Upper lobe of left lung (tissue), 6 donors: ENCODE results near the gene LYSMD2. TPM values are rescaled to one million over a fixed set of nuclear protein-coding genes. Genes with fewer than 3 reads are reported as not detected.

Experiments used
- ATAC-seq, 2 donors: fragments of 200-7000 bp; cut with Tn5 transposase; one replicate each; pipeline ENCODE4 v1.9.1; 2022; ENCODE audit warnings: mild to moderate bottlenecking in 2 of 2, moderate library complexity in 2 of 2; ENCODE audit not compliant: low FRiP score in 2 of 2
- DNase-seq, 2 donors: peaks; one replicate each; pipeline ENCODE4 v3.0.0-alpha.2; 2019 to 2020
- H3K27ac ChIP-seq, 4 donors: fragments of 200-600 bp; sonication (generic); one replicate each; pipeline ENCODE4 v1.5.1; 2016 to 2019
- H3K27me3 ChIP-seq, 4 donors: fragments of 200-600 bp; sonication (generic); one replicate each; pipeline ENCODE4 v1.5.1; 2017 to 2019
- H3K36me3 ChIP-seq, 4 donors: fragments of 200-600 bp; sonication (generic); one replicate each; pipeline ENCODE4 v1.5.1; 2016 to 2019
- H3K4me1 ChIP-seq, 4 donors: fragments of 200-600 bp; sonication (generic); one replicate each; pipeline ENCODE4 v1.5.1; 2018 to 2019
- H3K4me3 ChIP-seq, 4 donors: fragments of 200-600 bp; sonication (generic); one replicate each; pipeline ENCODE4 v1.5.1; 2017 to 2019; ENCODE audit warnings: mild to moderate bottlenecking in 2 of 4, moderate library complexity in 1 of 4
- H3K9me3 ChIP-seq, 4 donors: fragments of 200-600 bp; sonication (generic); one replicate each; pipeline ENCODE4 v1.5.1; 2018 to 2019
- CTCF ChIP-seq, 6 experiments: fragments of 450-650 bp in 4 of 6; fragments of 200-600 bp in 2 of 6; sonication (generic) in 2 of 6; IDR thresholded peaks; one replicate each; pipeline ENCODE4 v1.5.1; 2016 to 2019; ENCODE audit warnings: antibody characterized with exemption in 6 of 6
- EP300 ChIP-seq, 4 donors: sonication (generic); formaldehyde crosslinking; IDR thresholded peaks; one replicate each; pipeline ENCODE4 v1.5.1; 2017; ENCODE audit warnings: antibody characterized with exemption in 4 of 4, control low read depth in 2 of 4
- POLR2A ChIP-seq, 4 donors: fragments of 450-650 bp; IDR thresholded peaks; one replicate each; pipeline ENCODE4 v1.5.1; 2016 to 2017; ENCODE audit warnings: antibody characterized with exemption in 4 of 4, mild to moderate bottlenecking in 2 of 4
- POLR2AphosphoS5 ChIP-seq, 2 donors: sonication (generic); formaldehyde crosslinking; IDR thresholded peaks; one replicate each; pipeline ENCODE4 v1.5.1; 2017; ENCODE audit warnings: antibody characterized with exemption in 2 of 2
- WGBS, 2 donors: methylation state at CpG; one replicate each; pipeline ENCODE4 v1.1.5; 2017 to 2018; 5-methylcytosine and 5-hydroxymethylcytosine counted together
- total RNA-seq, 6 donors: library from RNA; depleted of rRNA in 4 of 6; stranded (reverse); fragments of >200 nt in 4 of 6; gene quantifications; one replicate each; pipeline versions ENCODE4 v1.1.0 to v1.2.1, GENCODE V29; 2016 to 2021
- donor health status: DM: no; HTN: no; CAD: no; lungs with moderate emphysema.
- donor health status: DM: no; HTN: yes; CAD: no; lungs with severe emphysema.

Gene LYSMD2
- total RNA-seq, 6 donors from 2014 or later = 13.4 to 22.8 (median 17.9) TPM

DNA sequence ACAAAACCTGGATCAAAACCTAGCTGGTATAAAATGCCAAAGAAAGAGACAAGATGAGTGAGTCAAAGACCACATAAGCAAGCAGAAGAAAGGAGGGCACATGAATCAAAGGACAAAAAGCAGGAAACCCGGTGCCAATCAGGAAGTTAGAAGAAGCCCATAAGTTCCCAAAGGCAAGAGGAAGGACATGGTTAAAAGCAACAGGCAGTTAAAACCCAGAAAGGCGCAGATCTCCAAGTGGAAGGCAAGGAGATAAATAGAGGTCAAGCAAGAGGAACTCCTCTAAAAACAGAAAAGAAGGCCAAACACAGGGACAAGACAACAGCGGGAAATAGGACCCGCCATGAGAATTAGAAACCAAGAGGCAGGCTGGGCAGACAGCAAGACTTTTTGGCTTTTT lies 18.3 kb upstream of the LYSMD2 start:
- no peak overlapping the region for H3K4me3 ChIP-seq
- TF ChIP-seq EP300 (IDR thresholded peaks at IDR 0.05) = no peak
- TF ChIP-seq POLR2A (IDR thresholded peaks at IDR 0.05) = no peak
- no peak for TF ChIP-seq CTCF (IDR thresholded peaks at IDR 0.05)
- TF ChIP-seq POLR2AphosphoS5 (IDR thresholded peaks at IDR 0.05) = no peak
- DNase-seq (no peak), ATAC-seq (no peak)
- 56 to 79% methylated on average over 4 of the region's 4 CpGs for WGBS, 2 donors
- H3K36me3 ChIP-seq = no peaks in the 10 kb centered on the region
- H3K27ac ChIP-seq = no peak overlapping the region
- H3K9me3 ChIP-seq = no peaks in the 10 kb centered on the region
- H3K27me3 ChIP-seq = no peaks in the 10 kb centered on the region
- peaks cover 12 to 26% (median 17%) of the 10 kb centered on the region in 4 donors for H3K4me1 ChIP-seq

DNA sequence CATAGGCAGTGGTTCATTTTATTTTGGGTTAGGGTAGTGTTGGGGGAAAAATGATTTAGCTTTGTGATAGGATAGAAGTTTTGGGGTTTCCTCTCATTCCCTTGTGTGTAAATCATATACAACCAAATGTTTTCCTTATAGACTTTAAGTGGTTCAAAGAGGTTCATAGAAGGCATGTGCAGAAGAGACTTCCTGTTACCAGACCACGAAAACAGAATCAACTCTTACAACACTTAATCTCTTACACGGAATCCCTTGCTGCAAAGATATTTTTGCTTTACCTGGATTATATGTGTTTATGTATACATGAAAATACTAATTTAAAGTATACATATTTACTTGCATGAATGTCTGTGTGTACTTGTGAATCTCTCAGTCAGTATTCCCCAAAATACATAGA lies 16.8 kb upstream of the LYSMD2 start:
- Histone ChIP-seq H3K4me1 (peaks cover 12 to 27% (median 13%) of the 10 kb centered on the region in 4 donors), H3K4me3 (no peak overlapping the region), H3K27me3 (no peaks in the 10 kb centered on the region), H3K27ac (no peak overlapping the region), H3K9me3 (no peaks in the 10 kb centered on the region), H3K36me3 (no peaks in the 10 kb centered on the region)
- WGBS, 2 donors = 55 to 58% methylated on average over 2 of the region's 2 CpGs
- ATAC-seq (no peak), DNase-seq (no peak)
- TF ChIP-seq CTCF (IDR thresholded peaks at IDR 0.05) = no peak
- TF ChIP-seq EP300 (IDR thresholded peaks at IDR 0.05) = no peak
- TF ChIP-seq POLR2AphosphoS5 (IDR thresholded peaks at IDR 0.05) = no peak
- no peak for TF ChIP-seq POLR2A (IDR thresholded peaks at IDR 0.05)

- Histone ChIP-seq H3K27ac (no peak overlapping the region), H3K9me3 (no peaks in the 10 kb centered on the region), H3K4me3 (no peak overlapping the region), H3K36me3 (no peaks in the 10 kb centered on the region), H3K4me1 (peaks cover 11 to 19% (median 13%) of the 10 kb centered on the region in 4 donors), H3K27me3 (no peaks in the 10 kb centered on the region)
- ATAC-seq = peak in 1 of 2 donors; percentile 20
- TF ChIP-seq CTCF (IDR thresholded peaks at IDR 0.05) = no peak
- peak in 1 of 2 donors; percentile 24 for DNase-seq
- WGBS, 2 donors = 64 to 70% methylated on average over 5 of the region's 5 CpGs
Measured at GRCh38 chr15:51752888-51753287, 15.4 kb upstream of the LYSMD2 start.

- Histone ChIP-seq H3K9me3 (no peaks in the 10 kb centered on the region), H3K27me3 (no peaks in the 10 kb centered on the region), H3K27ac (peak overlapping the region in 3 of 4 donors; percentile 15 to 81 (median 30)), H3K4me3 (peak overlapping the region; percentile 54 to 93 (median 88)), H3K36me3 (no peaks in the 10 kb centered on the region), H3K4me1 (peaks cover 11 to 19% (median 13%) of the 10 kb centered on the region in 4 donors)
- TF ChIP-seq POLR2A (IDR thresholded peaks at IDR 0.05) = no peak
- TF ChIP-seq CTCF (IDR thresholded peaks at IDR 0.05) = no peak
- TF ChIP-seq POLR2AphosphoS5 (IDR thresholded peaks at IDR 0.05) = no peak
- TF ChIP-seq EP300 (IDR thresholded peaks at IDR 0.05) = no peak
- DNase-seq (peak in 1 of 2 donors; percentile 40), ATAC-seq (peak in 1 of 2 donors; percentile 61)
- 8 to 13% methylated on average over 23 to 28 of the region's 71 CpGs for WGBS, 2 donors
Measured at GRCh38 chr15:51751697-51752683, 14.5 kb upstream of the LYSMD2 start.
